Prostate gland (tissue), 2 donors: ENCODE results near the gene JSRP1.

ENCODE experiments used
- POLR2A ChIP-seq: fragments of 450-650 bp; IDR thresholded peaks from one replicate; pipeline ENCODE4 v1.6.1; 2016; ENCODE audit warnings: antibody characterized with exemption, mild to moderate bottlenecking
- POLR2AphosphoS5 ChIP-seq: sonication (generic); formaldehyde crosslinking; IDR thresholded peaks from one replicate; pipeline ENCODE4 v1.6.1; 2017; ENCODE audit warnings: antibody characterized with exemption
- TF ChIP-seq, protein P1 (sequence below), 4 experiments: fragments of 200-600 bp in 2 of 4; fragments of 450-650 bp in 2 of 4; sonication (generic) in 2 of 4; IDR thresholded peaks; 1 replicate in 3 of 4; 2 replicates in 1 of 4; pipeline ENCODE4 v1.5.1; 2016 to 2019; ENCODE audit warnings: antibody characterized with exemption in 4 of 4, mild to moderate bottlenecking in 2 of 4, moderate library complexity in 2 of 4

DNA sequence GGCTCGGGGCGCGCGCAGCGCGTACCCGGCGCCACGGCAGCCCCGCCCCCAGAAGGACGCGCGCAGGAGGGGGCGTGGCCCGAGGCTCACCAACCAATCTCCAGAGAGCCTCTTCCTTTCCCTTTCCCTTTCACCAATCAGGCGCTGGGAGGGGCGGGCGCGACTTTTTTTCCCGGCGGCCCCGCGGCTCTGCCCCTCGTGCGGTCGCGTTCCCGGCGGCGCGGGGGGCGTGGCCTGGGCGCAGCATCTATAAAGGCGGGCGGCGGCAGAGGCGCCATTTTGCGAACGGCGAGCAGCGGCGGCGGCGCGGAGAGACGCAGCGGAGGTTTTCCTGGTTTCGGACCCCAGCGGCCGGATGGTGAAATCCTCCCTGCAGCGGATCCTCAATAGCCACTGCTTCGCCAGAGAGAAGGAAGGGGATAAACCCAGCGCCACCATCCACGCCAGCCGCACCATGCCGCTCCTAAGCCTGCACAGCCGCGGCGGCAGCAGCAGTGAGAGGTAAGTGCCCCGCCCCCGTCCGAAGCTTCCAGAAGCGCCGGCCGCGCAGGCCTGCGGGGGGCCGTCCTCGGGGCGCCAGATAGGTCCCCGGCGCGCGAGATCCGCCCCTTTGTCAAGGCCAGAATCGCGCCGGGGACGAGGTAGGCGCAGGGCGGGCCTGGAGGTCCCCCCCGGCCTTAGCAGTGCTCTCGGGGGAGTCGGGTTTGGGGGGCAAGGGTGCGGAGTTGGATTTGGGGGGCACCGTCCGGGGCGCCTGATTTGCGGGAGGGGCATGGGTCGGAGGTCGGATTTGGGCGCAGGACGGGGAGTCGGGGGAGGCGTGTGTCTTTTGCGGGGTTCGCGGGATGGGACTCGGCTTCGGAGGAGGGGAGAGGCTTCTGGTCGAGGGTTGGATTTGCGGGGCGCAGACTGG is 13.3 kb upstream of the JSRP1 start:
- TF ChIP-seq, protein P1, sequence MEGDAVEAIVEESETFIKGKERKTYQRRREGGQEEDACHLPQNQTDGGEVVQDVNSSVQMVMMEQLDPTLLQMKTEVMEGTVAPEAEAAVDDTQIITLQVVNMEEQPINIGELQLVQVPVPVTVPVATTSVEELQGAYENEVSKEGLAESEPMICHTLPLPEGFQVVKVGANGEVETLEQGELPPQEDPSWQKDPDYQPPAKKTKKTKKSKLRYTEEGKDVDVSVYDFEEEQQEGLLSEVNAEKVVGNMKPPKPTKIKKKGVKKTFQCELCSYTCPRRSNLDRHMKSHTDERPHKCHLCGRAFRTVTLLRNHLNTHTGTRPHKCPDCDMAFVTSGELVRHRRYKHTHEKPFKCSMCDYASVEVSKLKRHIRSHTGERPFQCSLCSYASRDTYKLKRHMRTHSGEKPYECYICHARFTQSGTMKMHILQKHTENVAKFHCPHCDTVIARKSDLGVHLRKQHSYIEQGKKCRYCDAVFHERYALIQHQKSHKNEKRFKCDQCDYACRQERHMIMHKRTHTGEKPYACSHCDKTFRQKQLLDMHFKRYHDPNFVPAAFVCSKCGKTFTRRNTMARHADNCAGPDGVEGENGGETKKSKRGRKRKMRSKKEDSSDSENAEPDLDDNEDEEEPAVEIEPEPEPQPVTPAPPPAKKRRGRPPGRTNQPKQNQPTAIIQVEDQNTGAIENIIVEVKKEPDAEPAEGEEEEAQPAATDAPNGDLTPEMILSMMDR (IDR thresholded peaks at IDR 0.05): peak in 3 of 4 experiments; percentile 17 to 71 (median 53)
- TF ChIP-seq POLR2A (peak; percentile 100), POLR2AphosphoS5 (peak; percentile 97)
